HEK293 (cell line): ENCODE data around the gene IKZF4.

Source experiments
- CTCF ChIP-seq: fragments of 450-650 bp; formaldehyde crosslinking; IDR thresholded peaks from 2 replicates; pipeline ENCODE4 v1.5.1; 2016; ENCODE audit warnings: missing biosample characterization, missing genetic modification characterization
- ZNF18 ChIP-seq: fragments of 450-650 bp; formaldehyde crosslinking; IDR thresholded peaks from 2 replicates; pipeline ENCODE4 v1.5.1; 2016; ENCODE audit warnings: missing biosample characterization, missing genetic modification characterization

- no peak for TF ChIP-seq CTCF (tag by site-specific recombination)
- no peak for TF ChIP-seq ZNF18 (tag by site-specific recombination)
These were observed 25.5 kb upstream of the IKZF4 start for GRCh38 chr12:55995366-55995765.
